Neural progenitor cell (in vitro differentiated cells): ENCODE data around the gene ADAP2.

Source experiments
- EZH2 ChIP-seq: fragments of 200-600 bp; sonication (generic); IDR thresholded peaks from 2 replicates; pipeline ENCODE4 v1.6.1; 2017; ENCODE audit warnings: antibody characterized with exemption, mild to moderate bottlenecking, moderate library complexity
- TF ChIP-seq, protein P1 (sequence below): fragments of 200-600 bp; sonication (generic); IDR thresholded peaks from 2 replicates; pipeline ENCODE4 v1.5.1; 2017; ENCODE audit warnings: antibody characterized with exemption, mild to moderate bottlenecking

DNA sequence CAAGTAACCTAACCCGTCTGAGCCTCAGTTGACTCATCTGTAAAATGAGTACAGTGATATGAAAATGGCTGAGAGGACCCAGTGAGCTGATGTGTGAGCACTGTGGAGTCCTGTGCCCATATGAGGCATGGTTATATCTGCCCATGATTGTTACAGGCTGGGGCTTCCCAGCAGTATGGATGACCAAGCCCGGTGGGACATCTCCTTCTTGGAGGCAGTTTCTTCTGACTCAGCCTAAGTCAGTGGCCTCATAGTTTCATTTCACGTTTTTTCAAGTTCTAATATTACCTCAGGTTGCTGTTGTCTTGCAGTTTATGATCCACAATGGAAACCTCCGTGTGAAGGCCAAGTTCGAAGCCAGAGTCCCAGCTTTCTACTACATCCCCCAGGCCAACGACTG lies 4.8 kb downstream of the ADAP2 start:
- TF ChIP-seq, protein P1, sequence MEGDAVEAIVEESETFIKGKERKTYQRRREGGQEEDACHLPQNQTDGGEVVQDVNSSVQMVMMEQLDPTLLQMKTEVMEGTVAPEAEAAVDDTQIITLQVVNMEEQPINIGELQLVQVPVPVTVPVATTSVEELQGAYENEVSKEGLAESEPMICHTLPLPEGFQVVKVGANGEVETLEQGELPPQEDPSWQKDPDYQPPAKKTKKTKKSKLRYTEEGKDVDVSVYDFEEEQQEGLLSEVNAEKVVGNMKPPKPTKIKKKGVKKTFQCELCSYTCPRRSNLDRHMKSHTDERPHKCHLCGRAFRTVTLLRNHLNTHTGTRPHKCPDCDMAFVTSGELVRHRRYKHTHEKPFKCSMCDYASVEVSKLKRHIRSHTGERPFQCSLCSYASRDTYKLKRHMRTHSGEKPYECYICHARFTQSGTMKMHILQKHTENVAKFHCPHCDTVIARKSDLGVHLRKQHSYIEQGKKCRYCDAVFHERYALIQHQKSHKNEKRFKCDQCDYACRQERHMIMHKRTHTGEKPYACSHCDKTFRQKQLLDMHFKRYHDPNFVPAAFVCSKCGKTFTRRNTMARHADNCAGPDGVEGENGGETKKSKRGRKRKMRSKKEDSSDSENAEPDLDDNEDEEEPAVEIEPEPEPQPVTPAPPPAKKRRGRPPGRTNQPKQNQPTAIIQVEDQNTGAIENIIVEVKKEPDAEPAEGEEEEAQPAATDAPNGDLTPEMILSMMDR, result no peak
- no peak for TF ChIP-seq EZH2
